Measurements from ENCODE around the gene MAB21L3. TPM values are rescaled to one million over a fixed set of nuclear protein-coding genes. Genes with fewer than 3 reads are reported as not detected.

Gene MAB21L3
- total and polyA plus RNA-seq, 2 of the 13 experiments (the other 11 are each of a cell fraction or from before 2014, with no cell fraction given): 0.55 to 4.1 TPM

GRCh38 chr1:116179419-116179818 lies 68.2 kb downstream of the MAB21L3 start (continued):
- TF ChIP-seq NFATC3 (CRISPR knock-in tag; IDR thresholded peaks at IDR 0.05) (no peak), E2F2 (CRISPR knock-in tag; IDR thresholded peaks at IDR 0.05; ENCODE audit: borderline replicate concordance) (no peak), PLSCR1 (CRISPR knock-in tag; IDR thresholded peaks at IDR 0.05; ENCODE audit: borderline replicate concordance) (no peak), ARNT2 (CRISPR knock-in tag; IDR thresholded peaks at IDR 0.05; ENCODE audit: low read depth) (no peak), ZNF766 (CRISPR knock-in tag; IDR thresholded peaks at IDR 0.05; ENCODE audit: borderline replicate concordance) (0 out of 2 replicates have a peak, but pooled peaks have one; percentile 21), DDIT3 (CRISPR knock-in tag; IDR thresholded peaks at IDR 0.05) (no peak), ZNF781 (CRISPR knock-in tag; IDR thresholded peaks at IDR 0.05; ENCODE audit: borderline replicate concordance, not compliant biosample characterization) (no peak), NR0B2 (CRISPR knock-in tag; IDR thresholded peaks at IDR 0.05) (no peak), BHLHE40 (IDR thresholded peaks at IDR 0.05; ENCODE audit: low read length) (no peak), CCAR2 (optimal IDR thresholded peaks at IDR 0.05; ENCODE audit: low read depth, low read length) (no peak), PPARG (CRISPR knock-in tag; conservative IDR thresholded peaks at IDR 0.05) (no peak), ZGPAT (CRISPR knock-in tag; IDR thresholded peaks at IDR 0.05) (peak; percentile 63; the same call in 1 of the 2 replicates), ZNF138 (CRISPR knock-in tag; IDR thresholded peaks at IDR 0.05; ENCODE audit: low read depth) (no peak), ZNF256 (CRISPR knock-in tag; conservative IDR thresholded peaks at IDR 0.05) (no peak), ZC3H13 (CRISPR knock-in tag; IDR thresholded peaks at IDR 0.05) (no peak), ZNF513 (CRISPR knock-in tag; conservative IDR thresholded peaks at IDR 0.05) (no peak), PHF21A (CRISPR knock-in tag; IDR thresholded peaks at IDR 0.05) (peak; percentile 86), ZNF530 (CRISPR knock-in tag; IDR thresholded peaks at IDR 0.05; ENCODE audit: low read depth) (no peak), HMGXB4 (CRISPR knock-in tag; IDR thresholded peaks at IDR 0.05; ENCODE audit: borderline replicate concordance in 1 of 2, low read depth in 1 of 2) (no peak), ZBTB8A (CRISPR knock-in tag; IDR thresholded peaks at IDR 0.05; ENCODE audit: borderline replicate concordance, low read depth) (no peak), ZNF451 (CRISPR knock-in tag; IDR thresholded peaks at IDR 0.05) (no peak), PHF20 (CRISPR knock-in tag; IDR thresholded peaks at IDR 0.05) (no peak)
